ENCODE results near the gene MYCBP2. TPM values are rescaled to one million over a fixed set of nuclear protein-coding genes. Genes with fewer than 3 reads are reported as not detected.
"Not testable (repeated sequence)": the region's sequence is repeated elsewhere in the genome, so short reads cannot be mapped to it uniquely, and the experiment has no call there.

MYCBP2 gene
- total RNA-seq, 1 donor from 2014 or later: 90.3 TPM

- no peak for DNase-seq (ENCODE audit: low spot score)
Observed at GRCh38 chr13:77300176-77301037, 26.5 kb downstream of the MYCBP2 start.

GRCh38 chr13:77299587-77299986 is 27.3 kb downstream of the MYCBP2 start:
- no peak for DNase-seq (ENCODE audit: low spot score)

- no peak for DNase-seq (ENCODE audit: low spot score)
Observed at GRCh38 chr13:77298426-77298825, 28.5 kb downstream of the MYCBP2 start.

- no peak for DNase-seq (ENCODE audit: low spot score)
Observed at GRCh38 chr13:77291774-77292173, 35.1 kb downstream of the MYCBP2 start.

- DNase-seq (ENCODE audit: low spot score): no peak
Observed at GRCh38 chr13:77290342-77290741, 36.6 kb downstream of the MYCBP2 start.

GRCh38 chr13:77289851-77290250 is 37.0 kb downstream of the MYCBP2 start:
- no peak for DNase-seq (ENCODE audit: low spot score)

GRCh38 chr13:77285632-77286031 is 41.3 kb downstream of the MYCBP2 start:
- DNase-seq (ENCODE audit: low spot score): not testable (repeated sequence)

GRCh38 chr13:77285098-77285497 is 41.8 kb downstream of the MYCBP2 start:
- DNase-seq (ENCODE audit: low spot score): no peak

GRCh38 chr13:77274126-77274525 is 52.8 kb downstream of the MYCBP2 start:
- DNase-seq (ENCODE audit: low spot score): no peak

GRCh38 chr13:77269141-77269540 is 57.8 kb downstream of the MYCBP2 start:
- no peak for DNase-seq (ENCODE audit: low spot score)

- DNase-seq (ENCODE audit: low spot score): no peak
Observed at GRCh38 chr13:77267362-77267761, 59.5 kb downstream of the MYCBP2 start.

- no peak for DNase-seq (ENCODE audit: low spot score)
Observed at GRCh38 chr13:77265336-77265735, 61.6 kb downstream of the MYCBP2 start.

GRCh38 chr13:77262198-77262597 is 64.7 kb downstream of the MYCBP2 start:
- DNase-seq (ENCODE audit: low spot score): no peak

- DNase-seq (ENCODE audit: low spot score): no peak
Observed at GRCh38 chr13:77250975-77251374, 75.9 kb downstream of the MYCBP2 start.

- DNase-seq (ENCODE audit: low spot score): not testable (repeated sequence)
Observed at GRCh38 chr13:77245224-77245623, 81.7 kb downstream of the MYCBP2 start.

GRCh38 chr13:77239312-77239711 is 87.6 kb downstream of the MYCBP2 start:
- no peak for DNase-seq (ENCODE audit: low spot score)

GRCh38 chr13:77235456-77236022 is 91.4 kb downstream of the MYCBP2 start:
- no peak for DNase-seq (ENCODE audit: low spot score)

- DNase-seq (ENCODE audit: low spot score): no peak
Observed at GRCh38 chr13:77233159-77233558, 93.7 kb downstream of the MYCBP2 start.

GRCh38 chr13:77230560-77230959 is 96.3 kb downstream of the MYCBP2 start:
- no peak for DNase-seq (ENCODE audit: low spot score)

- DNase-seq (ENCODE audit: low spot score): no peak
Observed at GRCh38 chr13:77225946-77226345, 100.9 kb downstream of the MYCBP2 start.

GRCh38 chr13:77222909-77223308 is 104.0 kb downstream of the MYCBP2 start:
- DNase-seq (ENCODE audit: low spot score): no peak

GRCh38 chr13:77222000-77222690 is 104.7 kb downstream of the MYCBP2 start:
- no peak for DNase-seq (ENCODE audit: low spot score)

GRCh38 chr13:77219401-77219800 is 107.5 kb downstream of the MYCBP2 start:
- DNase-seq (ENCODE audit: low spot score): no peak
